HG03025 (cell line): ENCODE data around the gene SLC17A9.

Source experiments
- ATAC-seq: cut with Tn5 transposase; IDR thresholded peaks from one replicate; pipeline ENCODE4 v1.9.1; 2021; ENCODE audit warnings: mild to moderate bottlenecking, moderate library complexity; ENCODE audit not compliant: unreplicated experiment, low FRiP score

SLC17A9 gene

DNA sequence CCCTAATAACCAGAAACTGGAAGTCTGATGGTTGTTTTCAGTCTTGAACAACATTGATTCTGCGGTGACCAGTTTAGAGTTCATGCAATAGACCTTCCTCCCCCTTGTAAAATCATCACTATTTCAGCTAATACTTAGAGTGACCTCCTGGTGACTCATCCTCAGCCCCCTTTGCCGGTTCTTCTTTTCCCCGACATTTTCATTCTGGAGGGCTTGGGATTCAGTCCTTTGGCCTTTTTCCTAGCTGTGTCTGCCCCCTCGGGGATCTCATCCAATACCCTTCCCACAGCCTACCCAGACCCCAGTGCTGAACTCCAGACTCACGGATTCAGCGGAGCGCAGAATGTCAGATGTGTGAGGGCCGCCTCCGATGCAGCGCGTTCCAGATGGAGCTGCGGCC is 61.8 kb downstream of the SLC17A9 start:
- ATAC-seq, result no peak

- no peak for ATAC-seq
These were observed 62.2 kb downstream of the SLC17A9 start for GRCh38 chr20:63014710-63015109.

DNA sequence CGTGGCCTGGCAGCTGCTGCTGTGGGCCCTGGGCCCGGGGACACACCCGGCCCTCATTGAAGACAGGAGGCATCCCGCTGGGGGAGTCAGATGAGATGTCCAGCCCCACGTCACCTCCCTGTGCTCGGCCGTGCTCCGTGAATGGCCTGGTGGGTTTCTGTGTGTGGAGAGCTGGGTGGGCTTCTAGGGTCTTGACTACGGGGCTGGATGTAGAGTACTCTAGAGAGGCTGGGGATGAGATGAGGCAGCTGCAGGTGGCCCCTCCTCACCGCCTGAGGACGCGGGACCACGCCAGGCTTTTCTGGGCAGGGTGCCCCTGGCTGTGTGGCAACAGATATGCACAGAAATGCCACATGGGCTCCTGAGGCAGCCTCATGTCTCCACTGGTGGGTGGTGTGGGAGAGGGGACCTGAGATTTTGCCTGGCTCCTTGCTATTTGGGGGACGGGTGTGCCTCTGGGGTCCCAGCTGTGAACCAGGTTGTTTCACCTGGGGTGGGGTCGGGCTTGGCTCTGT is 62.7 kb downstream of the SLC17A9 start:
- ATAC-seq, result no peak

DNA sequence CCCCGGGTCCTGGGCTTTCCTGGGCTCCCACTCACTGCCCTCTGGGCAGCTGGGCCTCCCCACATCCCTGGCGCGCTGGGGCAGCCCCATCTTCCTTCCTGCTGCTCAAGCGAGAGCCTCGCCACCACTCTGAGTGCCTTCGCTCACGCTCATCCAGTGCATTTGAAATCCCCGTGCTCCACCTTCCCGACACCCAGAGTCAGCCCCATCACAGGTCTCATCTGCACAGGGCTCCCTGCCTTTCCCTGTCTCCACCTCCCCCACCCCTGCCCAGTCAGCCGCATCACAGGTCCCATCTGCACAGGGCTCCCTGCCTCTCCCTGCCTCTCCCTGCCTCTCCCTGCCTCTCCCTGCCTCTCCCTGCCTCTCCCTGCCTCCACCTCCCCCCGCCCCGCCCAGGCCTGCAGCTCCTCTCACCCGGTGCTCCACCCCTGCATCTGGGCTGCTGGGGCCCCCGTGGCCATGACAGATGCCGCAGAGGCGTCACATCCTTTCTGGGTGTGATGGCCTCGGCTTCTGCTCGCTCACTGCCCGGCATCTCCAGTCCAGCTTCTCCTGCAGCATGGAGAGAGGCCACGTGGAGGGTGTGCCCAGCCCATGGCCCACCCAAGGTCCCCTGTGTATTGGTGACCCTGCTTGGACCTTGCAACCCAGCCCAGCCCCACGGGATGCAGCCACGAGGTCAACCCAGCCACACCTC is 63.3 kb downstream of the SLC17A9 start:
- no peak for ATAC-seq

DNA sequence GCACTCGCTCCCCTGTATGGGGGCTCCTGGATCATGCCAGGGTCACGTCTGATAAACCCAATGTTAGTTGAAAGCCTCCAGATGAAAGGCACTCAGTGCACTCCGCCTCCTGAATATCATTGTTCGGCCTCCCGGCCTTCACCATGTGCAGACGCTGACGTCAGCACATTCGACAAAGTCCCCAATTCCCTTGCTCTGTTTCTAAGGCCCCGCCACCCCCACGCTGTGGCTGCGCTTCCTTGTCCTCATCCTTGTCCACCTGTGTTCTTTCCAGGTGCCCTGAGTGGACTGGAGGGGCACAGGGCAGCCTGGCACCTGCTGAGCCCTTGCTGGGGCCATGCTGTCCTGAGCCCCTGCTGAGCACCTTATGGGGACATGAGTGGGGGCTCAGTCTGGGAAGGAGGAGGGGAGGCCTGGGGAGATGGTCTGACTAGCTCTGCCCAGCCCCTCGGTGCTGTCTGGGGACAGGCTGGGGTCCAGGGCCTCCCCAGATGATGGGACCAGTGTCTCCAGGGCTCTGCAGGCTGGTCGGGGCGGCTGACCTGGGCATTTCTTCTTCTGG is 64.1 kb downstream of the SLC17A9 start:
- ATAC-seq, result no peak

- no peak for ATAC-seq
These were observed 64.7 kb downstream of the SLC17A9 start for GRCh38 chr20:63017076-63017825.

DNA sequence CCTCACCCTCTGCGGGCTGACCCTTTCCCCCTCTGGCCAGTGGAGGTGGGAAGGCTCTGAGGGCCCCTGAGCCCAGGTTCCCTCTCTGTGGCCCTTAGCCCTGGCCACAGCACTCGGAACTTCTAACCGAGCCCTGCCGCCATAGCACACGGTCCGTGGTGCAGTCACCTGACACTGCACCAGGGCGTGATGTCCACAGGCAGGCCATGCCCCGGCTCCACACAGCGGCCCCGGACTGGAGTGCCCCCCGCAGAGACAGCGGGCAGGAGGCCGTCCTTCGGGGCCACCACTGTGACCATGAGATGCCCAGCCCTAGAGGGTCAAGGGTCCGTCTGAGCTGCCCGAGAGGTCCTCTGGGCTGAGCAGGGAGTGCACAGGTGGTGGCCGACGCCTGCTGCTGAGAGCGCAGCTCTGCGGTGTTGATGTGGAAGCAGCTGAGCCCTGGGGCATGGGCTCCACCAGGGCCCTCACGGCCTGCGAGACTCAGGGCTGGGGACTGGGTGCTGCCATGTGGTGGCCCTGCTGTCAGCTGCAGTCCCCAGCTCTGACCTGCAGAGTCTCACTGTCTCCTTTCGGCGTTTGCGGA is 65.4 kb downstream of the SLC17A9 start:
- ATAC-seq, result no peak
